AG04449 (cell line): ENCODE measurements around the gene TNFSF8.
A peak's percentile ranks its signal among the peaks of the same experiment; 100 is the strongest.

Experiments used
- CTCF ChIA-PET: fragments of 350-600 bp; formaldehyde crosslinking; extraction: SDS; loops from one replicate; lab custom pipeline; 2021; ENCODE audit warnings: antibody characterized with exemption; lab: Yijun Ruan, JAX
- POLR2A ChIA-PET: fragments of 400-600, 350-600 bp; formaldehyde crosslinking; extraction: SDS; loops from one replicate; lab custom pipeline; 2020; ENCODE audit warnings: antibody characterized with exemption, inconsistent platforms; lab: Yijun Ruan, JAX
- DNase-seq: peaks from one replicate; pipeline ENCODE4 v3.0.0-alpha.2; 2010; ENCODE audit warnings: low read depth, low spot score
- H3K4me3 ChIP-seq: 2 replicates; pipeline ENCODE4 v1.5.1; 2011; ENCODE audit warnings: low read depth, mild to moderate bottlenecking, control low read depth, low read length
- TF ChIP-seq, protein P1 (sequence below): IDR thresholded peaks from one replicate; pipeline ENCODE4 v1.5.1; 2011; ENCODE audit warnings: mild to moderate bottlenecking, moderate library complexity, low read length, control low read depth, inconsistent platforms; ENCODE audit not compliant: insufficient read depth; ENCODE audit errors: missing control alignments

TNFSF8 gene

DNA sequence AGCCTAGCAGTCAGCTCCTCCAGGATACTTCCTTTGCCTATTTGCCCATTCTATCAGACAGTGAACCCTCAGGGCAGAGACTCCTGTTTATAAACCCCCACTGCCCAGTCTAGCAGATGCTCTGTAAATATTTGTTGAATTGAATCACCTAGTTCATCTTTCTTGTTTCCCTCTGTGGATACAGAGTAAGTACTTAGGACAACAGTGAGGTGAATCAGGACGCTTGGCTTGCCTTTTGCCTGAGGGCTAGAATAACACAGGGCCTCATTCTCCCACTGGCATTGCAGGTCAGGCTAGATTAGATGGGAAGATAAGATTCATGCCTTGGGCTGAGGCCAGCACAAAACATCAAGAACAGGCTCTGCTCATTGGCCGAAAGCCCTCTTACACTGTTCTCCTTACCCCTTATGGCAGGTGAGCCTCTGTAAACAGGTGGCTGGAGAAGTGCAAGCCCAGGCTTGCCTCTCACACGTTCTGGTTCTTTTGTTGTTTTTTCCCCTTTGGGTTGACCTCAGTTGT, 22.2 kb downstream of the TNFSF8 start:
- POLR2A ChIA-PET, result interaction anchor here (0.6 to 0.9 kb wide), 2 partner anchors 14 to 172 kb away, joined by 3 to 4 read pairs; no protein-coding TSS in a partner anchor
- H3K4me3 ChIP-seq, result no peak overlapping the region

DNA sequence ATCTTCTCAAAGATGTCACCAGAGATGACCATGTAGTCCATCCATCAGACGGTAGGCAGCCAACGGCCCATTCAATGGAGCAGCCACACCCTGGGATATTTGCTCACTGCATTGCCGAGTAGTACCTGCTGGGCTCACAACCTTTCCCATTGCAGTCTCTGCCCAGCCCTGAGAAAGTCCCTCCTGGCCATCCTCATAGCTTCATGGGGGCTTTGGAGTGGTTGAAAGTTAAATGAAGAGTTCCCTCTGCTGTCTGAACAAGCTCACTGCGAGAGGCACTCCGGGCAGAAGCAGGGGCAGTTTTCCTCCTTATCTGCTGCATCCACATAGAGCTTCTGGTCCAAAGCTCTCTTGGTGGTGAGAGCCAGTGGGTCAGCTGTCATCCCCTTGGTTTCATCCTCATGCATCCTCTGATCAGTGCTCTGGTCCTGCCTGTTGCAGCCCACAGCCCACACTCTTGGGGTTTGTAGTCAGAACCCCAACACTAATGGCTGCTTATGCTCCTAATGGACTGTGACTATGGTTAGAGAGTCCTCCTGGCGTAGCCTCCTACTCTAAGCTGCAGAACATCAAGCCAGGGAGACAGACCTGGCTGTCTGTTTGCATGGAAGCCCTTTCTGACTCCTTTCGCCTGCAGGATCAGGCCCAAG, 23.3 kb downstream of the TNFSF8 start:
- ChIA-PET POLR2A (interaction anchor here (0.6 to 1.0 kb wide), 3 partner anchors 12 to 229 kb away, joined by 3 to 4 read pairs (median 3); no protein-coding TSS in a partner anchor), CTCF (interaction anchor here (0.7 to 13.8 kb wide), 51 partner anchors 8 to 507 kb away, joined by 3 to 578 read pairs (median 5); partner anchors contain the start of genes TEX48, TEX53 and TNFSF15)
- H3K4me3 ChIP-seq, result no peak overlapping the region
- no peak for DNase-seq
- TF ChIP-seq, protein P1, sequence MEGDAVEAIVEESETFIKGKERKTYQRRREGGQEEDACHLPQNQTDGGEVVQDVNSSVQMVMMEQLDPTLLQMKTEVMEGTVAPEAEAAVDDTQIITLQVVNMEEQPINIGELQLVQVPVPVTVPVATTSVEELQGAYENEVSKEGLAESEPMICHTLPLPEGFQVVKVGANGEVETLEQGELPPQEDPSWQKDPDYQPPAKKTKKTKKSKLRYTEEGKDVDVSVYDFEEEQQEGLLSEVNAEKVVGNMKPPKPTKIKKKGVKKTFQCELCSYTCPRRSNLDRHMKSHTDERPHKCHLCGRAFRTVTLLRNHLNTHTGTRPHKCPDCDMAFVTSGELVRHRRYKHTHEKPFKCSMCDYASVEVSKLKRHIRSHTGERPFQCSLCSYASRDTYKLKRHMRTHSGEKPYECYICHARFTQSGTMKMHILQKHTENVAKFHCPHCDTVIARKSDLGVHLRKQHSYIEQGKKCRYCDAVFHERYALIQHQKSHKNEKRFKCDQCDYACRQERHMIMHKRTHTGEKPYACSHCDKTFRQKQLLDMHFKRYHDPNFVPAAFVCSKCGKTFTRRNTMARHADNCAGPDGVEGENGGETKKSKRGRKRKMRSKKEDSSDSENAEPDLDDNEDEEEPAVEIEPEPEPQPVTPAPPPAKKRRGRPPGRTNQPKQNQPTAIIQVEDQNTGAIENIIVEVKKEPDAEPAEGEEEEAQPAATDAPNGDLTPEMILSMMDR, result peak; percentile 75

More for the DNA sequence above, 22.2 kb downstream of the TNFSF8 start:
- TF ChIP-seq, protein P1, result no peak
- peak; percentile 33 for DNase-seq
- CTCF ChIA-PET, result interaction anchor here (1.0 to 13.8 kb wide), 14 partner anchors 8 to 508 kb away, joined by 3 to 578 read pairs (median 16); partner anchors contain the start of genes TEX48 and TEX53

DNA sequence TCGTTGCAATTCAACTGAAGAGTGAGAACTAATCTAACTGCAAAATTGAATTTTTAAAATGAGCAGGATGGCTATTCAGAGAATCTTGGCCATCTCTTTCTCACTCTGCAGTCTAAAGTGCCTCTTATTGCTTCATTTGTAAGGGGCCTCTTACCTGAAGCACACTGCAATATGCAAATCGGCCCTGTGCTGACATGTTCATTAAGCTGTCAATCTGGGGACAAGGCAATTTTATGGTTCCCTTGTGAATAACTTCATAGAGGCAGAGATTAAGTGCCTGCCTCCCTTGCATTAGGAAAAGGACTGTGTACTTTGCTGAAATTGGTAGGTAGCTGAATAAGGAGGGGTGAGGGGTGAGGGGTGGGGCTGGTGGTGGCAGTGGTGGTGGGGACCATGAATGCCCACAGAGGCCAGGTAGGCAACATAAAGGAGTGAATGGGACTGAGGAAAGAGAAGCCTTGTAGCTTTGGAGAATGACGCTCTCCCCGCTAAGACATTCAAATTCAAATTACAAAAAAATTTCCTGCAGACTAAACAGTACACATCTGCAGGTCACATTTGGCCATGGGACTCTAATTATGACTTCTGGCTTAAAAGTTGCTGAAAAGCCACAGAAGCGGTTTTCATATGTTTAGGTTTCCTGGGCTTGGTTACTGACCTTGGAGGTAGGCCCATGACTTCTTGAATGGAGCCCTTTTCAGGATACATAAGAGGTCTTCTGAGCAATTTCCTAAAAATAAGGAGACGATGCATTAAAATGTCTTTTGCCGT, 25.0 kb downstream of the TNFSF8 start:
- H3K4me3 ChIP-seq, result no peak overlapping the region
- ChIA-PET POLR2A (no interaction called here), CTCF (interaction anchor here (1.0 to 13.8 kb wide), 19 partner anchors 10 to 500 kb away, joined by 3 to 578 read pairs (median 12); partner anchors contain the start of genes TEX48 and TEX53)
- DNase-seq, result no peak
- TF ChIP-seq, protein P1, result no peak

DNA sequence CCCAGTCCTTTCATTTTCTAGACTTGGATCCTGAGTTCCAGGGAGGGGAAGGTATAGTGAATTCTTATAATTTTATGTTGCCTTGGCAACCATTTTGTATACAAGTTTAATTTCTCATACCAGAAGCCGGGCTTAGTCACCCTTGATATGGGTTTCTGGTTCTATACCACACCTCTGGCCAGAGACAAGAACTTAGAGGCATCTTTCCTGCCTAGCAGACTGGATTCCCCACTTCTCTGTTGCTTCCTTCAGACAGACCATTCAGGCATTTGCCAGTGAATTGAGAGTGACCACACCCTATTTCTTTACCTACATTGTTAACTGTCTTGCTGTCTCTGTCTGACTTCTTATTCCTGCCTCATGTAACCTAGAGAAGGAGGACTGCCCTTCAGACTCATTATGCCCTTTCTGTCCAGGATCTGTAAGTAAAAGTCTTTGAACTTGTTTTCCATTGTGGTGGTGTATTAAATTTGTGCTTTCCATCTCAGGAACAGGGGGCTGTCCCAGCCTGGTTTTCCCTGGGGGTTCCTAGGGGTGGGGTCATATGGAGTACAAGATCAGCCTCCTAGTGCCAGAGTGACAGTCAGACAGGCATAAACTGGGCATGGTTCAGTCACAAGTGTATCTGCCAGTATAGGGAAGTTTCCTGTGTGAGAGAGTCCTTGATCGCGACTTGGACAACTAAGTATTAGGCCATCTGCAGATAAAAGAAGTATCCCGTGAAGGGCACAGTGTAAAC, 27.4 kb downstream of the TNFSF8 start:
- TF ChIP-seq, protein P1, result no peak
- ChIA-PET CTCF (interaction anchor here (1.0 to 13.8 kb wide), 7 partner anchors 7 to 241 kb away, joined by 3 to 578 read pairs (median 32); partner anchors contain the start of genes TEX48 and TEX53), POLR2A (no interaction called here)

DNA sequence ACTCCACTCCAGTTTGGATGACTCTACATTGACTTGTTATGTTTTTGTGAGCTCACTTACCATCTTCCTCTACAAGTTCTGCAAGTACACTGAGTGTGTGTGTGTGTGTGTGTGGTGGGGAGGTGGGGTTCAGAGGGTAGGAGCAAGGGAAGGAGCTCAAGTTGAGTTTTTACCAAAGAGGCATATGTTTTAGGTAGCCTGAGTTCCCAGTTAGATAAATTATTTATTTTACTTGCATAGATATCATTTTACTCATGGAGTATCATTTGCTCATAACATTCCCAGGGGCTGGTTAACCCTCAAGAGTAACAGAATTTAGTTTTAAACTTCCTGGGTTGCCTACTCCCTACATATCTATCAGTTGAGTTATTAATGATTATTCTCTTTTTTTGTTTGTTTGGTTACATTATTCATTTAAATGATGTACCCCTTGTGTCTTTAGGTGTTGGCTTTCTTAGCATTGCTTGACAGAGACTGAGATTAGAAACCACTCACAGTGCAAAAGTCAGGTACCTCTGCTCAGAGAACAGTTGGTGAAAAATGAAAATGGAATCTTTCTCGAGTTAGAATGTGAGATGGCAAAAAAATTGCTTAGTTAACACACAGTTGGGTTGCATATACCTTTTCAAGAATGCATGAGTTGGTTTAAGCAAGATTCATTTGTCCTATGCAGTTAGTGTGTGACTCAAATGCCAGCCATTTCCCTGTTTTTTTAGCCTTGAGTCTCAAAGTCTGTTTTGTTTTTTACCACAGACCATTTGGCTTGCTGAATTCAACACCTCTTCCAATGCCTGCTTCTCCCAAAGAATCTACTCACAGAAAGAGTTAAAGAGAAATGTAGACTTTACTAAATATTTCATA, 29.2 kb downstream of the TNFSF8 start:
- CTCF ChIA-PET, result interaction anchor here (1.0 to 5.9 kb wide), 10 partner anchors 9 to 496 kb away, joined by 3 to 32 read pairs (median 5); partner anchors contain the start of gene TEX48
- H3K4me3 ChIP-seq, result no peak overlapping the region
- TF ChIP-seq, protein P1, result no peak
- peak; percentile 65 for DNase-seq
- POLR2A ChIA-PET, result no interaction called here

More for the DNA sequence above, 27.4 kb downstream of the TNFSF8 start:
- no peak overlapping the region for H3K4me3 ChIP-seq
- no peak for DNase-seq
